Measurements from ENCODE around the gene ANAPC7.

The ANAPC7 gene

DNA sequence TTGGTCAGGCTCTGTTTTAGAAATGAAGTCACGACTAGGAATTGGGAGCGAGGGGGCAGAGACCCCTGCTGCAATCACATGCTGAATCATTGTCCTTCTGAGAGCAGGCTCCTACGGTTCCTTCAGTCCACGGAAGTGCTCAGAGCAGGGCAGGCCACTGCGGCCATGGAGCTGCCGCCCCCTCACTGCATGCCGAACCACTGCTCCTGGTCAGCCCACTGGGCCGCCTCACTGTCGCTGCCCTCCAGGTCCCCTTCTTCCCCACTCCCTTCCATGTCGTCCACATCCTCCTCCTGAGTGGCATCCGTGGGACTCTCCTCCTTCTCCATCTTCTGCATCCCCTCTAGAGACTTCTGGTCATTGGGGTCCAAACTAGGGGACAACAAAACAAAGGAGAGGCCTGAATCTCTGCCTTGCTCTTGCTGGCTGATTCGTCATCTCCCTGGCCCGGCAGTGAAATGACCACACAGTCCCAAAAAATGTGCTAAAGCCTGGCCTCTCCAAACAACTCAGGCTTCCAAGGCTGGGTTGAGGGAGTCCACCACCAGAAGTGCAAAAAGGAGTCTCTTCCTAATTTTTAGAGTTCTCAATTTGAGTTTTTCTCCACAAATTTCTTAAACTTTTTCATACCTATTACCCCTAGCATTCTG, 29.4 kb downstream of the ANAPC7 start:
- DNase-seq = no peak

DNA sequence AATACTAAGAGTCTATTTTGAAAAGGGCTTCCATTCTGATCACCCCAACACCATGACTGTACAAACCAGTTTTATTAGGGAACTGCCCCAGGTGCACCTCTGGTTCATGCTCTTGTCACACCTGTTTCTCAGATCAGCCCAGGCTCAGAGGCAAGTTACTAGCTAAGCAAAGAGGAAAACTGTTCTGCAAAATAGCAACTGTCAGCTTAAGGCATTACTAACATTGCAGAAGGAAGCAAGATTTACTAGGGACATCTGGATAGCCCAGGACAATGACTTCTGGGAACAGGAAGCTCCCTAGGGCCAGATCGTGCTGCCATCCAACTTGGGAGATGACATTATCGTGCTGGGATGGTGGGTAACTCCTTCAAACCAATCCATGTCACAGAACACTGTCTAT, 30.1 kb downstream of the ANAPC7 start:
- DNase-seq = no peak

- DNase-seq = no peak
Measured at GRCh38 chr12:110373025-110373424, 30.5 kb downstream of the ANAPC7 start.

DNA sequence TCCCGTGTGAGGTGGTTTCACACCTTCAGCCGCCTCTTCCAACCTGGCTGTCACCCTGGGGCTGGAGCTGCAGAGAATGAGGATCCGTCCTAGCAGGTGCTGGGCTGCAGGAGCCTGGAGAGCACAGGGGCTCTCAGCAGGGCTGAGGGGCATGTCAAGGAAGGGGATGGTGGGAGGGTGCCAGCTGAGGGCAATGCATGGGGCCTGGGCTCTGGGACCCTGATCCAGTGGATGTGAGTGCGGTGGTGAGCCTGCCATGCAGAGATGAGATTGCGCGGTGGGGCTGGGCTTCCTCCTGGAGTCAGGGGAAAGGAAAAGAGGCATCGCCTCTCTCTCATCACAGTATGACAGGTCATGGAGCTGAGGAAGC, 31.5 kb downstream of the ANAPC7 start:
- no peak for DNase-seq

DNA sequence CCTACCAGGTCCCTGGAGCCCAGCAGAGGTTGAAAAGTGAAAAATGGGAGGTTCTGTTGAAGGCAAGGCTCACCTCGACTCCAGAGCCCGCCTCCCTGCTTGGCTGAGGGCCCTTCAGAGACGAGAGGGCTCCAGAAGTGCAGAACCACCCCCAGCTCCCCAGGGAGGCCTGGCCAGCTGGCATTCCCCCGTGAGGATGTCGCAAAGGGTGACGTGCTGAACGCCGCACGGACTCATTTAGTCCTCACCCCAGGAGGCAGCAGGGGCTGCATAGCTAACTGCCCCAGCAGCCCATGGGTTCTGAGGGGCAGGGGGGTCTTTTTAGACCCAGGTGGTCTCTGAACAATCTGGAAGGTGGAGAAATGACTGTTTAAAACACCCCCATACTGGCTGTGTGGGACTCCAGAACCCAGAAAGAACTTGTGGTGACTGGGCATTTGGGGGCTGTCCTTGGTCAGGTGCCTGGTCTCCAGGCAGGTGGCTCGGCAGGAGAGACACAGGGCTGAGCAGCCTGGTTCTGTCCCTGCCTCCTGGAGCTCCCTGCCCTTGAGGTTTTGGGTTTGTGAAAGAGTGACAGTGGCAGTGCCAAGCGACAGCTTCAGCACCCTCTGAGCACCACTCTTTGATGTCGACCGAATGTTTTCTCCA, 32.0 kb downstream of the ANAPC7 start:
- DNase-seq = no peak

DNA sequence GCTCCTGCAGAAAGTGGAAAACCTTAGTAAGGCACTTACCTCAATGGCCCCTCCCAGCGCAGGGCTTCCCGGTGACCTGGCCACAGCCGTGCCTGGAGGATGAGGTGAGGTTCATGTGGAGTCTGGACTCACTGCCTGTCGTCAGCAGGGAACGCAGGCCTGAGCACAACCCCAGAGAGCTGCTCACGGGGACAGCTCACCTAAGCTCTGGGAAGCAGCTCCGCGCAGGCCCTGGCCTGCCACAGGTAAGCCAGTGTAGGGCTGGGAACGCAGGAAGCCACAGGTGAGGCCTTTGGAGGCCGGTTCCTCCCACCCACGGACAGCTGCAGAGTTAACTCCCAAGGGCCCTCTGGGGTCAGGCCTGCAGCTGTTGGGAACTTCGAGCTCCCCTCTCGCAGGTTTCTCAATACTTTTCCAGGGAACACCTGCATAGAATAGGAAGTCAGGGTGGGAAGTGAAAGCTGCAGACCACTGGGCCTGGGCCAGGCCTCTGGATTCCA, 32.7 kb downstream of the ANAPC7 start:
- no peak for DNase-seq

DNA sequence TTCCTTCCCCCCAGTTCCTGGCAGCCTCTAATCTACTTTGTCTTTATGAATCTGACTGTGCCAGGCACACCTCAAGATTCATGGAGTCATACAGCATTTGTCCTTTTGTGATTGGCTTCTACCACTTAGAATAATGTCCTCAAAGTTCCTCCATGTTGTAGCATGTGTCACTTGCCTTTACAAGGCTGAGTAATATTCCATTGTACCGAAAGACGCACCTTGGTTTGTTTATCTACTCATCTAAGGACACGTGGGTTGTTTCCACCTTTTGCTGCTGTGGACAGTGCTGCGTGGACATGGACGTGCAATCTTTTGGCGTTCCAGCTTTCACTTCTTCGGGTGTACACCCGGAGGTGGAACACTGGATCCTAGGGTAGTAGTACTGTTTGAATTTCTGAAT, 33.5 kb downstream of the ANAPC7 start:
- no peak for DNase-seq

- no peak for DNase-seq
Measured at GRCh38 chr12:110367181-110367864, 36.2 kb downstream of the ANAPC7 start.

- DNase-seq = peak in 1 of 2 donors; percentile 29
Measured at GRCh38 chr12:110366321-110367142, 37.0 kb downstream of the ANAPC7 start.

DNA sequence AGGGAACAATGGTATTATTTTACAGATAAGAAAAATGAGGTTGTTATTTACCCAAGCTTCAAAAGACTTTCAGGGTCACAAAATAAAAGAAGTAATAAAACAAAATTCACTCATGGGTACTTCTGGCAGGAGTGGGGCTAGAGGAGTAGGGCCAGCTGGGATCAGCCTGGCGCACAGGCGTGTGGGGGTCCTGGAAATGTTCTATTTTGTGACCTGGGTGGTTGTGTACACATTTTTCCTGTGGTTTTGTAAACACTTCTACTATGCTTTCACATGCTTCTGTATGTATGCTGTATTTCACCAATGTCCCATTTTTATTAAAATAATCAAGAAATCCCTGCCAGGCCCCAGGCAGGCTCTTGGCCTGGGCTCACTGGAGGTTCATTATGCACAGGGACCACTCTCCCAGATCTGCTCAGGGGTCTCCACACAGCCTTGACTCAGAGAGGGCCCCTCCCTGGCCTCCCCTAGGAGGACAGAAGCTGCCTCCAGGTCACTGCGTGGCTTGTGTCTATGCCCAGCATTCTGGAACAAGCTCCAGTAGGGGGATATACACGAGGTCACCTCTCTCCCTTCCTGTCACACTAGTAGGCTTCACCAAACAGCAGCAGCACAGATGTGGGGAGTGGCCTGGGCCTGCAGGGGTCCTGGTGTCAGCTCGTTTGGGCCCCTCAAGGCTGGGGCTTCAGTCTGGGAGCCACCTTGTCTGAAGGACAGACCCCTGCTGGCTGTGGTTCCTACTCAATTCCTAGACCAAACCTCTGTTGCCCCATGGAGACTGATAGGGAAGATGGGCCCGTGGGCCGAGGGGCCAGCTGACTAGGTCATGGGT, 37.8 kb downstream of the ANAPC7 start:
- DNase-seq = no peak

DNA sequence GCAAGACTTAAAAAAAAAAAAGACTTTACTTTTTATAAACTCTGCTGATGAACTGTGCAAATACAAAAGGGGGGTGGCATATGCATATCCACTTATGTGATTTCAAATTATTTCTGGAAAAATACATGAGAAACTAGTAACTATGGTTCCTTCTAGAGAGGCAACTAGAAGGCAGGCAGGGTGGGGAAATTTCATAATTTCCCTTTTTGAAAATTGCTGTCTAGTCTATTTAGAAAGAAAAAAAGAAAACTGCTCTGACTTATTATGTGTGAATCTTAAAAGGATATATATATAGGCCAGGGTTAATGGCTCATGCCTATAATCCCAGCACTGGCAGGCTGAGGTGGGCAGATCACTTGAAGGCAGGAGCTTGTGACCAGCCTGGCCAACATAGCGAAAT, 42.3 kb downstream of the ANAPC7 start:
- no peak for DNase-seq

DNA sequence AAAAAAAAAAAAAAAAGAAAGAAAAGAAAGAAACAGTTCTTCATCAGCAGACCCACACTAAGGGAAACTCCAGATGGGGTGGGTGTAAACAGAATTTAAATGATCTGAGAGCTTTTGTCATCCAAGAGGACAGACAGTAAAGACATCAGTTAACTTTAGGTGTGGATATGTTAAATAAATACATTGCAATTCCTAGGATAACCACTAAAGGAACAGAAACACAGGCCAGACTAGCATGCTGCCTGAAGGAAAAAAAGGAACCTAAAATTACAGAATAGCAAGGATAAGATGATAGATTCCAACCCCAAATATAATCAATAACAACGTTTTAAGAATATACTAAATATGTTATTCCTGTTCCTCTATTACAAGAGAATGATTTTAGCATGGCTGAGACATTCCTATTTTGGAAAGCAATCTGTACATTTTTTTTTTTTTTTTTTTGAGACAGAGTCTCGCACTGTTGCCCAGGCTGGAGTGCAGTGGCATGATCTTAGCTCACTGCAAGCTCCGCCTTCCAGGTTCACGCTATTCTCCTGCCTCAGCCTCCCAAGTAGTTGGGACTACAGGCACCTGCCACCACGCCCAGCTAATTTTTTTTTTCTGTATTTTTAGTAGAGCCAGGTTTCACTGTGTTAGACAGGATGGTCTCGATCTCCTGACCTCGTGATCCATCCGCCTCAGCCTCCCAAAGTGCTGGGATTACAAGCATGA, 45.0 kb downstream of the ANAPC7 start:
- peak in 1 of 2 donors; percentile 39 for DNase-seq

- no peak for DNase-seq
Measured at GRCh38 chr12:110355073-110355472, 48.4 kb downstream of the ANAPC7 start.

- peak in 1 of 2 donors; percentile 96 for DNase-seq
Measured at GRCh38 chr12:110354172-110354780, 49.2 kb downstream of the ANAPC7 start.

DNA sequence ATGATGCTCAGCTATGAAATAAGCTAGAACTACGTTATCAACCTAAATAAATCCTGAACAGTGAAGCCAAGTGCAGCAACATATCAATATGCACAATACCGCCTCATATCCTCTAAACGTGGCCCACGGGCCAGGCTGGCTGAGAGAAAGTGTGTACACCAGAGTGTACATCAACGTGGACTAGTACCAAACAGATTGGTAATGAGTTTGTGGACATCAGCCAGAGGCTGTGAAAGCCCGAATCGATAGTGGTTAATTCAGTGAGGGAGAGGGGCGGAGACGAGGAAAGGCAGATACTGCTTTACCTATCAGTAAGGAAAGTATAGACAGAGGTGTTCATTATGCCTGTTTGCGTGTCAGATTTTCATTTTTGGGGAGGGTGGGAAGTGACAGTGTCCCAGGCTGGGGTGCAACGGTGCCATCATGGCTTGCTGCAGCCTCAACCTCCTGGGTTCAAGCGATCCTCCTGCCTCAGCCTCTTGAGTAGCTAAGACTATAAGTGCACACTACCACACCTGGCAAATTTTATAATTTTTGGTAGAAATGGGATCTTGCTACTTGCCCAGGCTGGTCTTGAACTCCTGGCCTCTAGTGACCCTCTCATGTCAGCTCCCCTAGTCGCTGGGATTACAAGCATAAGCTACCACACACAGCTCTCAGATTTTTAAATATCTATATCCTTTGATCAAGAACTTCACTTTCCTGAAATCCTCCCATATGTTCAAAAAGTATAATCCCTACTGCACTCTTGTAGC, 50.1 kb downstream of the ANAPC7 start:
- no peak for DNase-seq

GRCh38 chr12:110352401-110352800, 51.1 kb downstream of the ANAPC7 start:
- no peak for DNase-seq

DNA sequence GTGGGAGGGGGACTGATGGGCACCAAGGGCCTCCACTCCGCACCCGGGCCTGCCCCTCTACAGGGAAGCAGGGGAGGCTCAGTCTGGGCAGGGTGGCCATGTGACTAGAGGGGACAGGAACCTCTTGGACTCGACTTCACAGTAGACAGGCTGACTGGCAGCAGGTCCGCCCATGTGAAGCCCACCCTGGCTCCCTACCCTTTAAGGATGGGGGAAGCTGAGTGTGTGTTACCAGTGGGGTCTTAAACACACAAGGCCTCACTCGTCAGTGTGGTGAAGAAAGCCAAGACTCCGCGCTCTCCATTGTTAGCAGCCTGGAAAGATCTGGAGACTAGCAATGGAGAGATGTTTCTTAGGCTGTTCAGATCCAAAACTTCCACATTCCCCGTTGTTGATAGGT, 52.4 kb downstream of the ANAPC7 start:
- DNase-seq = no peak

- DNase-seq = peak in 1 of 2 donors; percentile 98
Measured at GRCh38 chr12:110349514-110350151, 53.9 kb downstream of the ANAPC7 start.

DNA sequence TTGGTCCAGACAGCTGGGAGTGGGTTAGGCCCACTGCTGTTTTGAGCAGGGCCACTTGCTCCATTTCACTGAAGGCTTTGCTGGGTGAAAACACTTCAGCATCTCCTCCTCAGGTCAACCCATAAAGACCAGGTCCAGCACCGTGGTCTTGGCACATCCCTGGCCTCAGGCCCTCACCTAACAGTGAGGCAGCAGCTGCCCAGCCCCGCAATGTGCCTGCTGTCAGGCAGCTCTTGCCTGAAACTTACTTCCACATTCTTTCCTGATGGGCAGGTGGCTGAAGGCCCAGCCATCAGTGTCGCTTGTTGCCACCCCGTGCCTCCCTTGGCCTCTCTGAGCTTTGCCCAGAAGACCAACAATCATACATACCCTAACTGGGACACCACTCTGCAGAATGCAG, 54.4 kb downstream of the ANAPC7 start:
- no peak for DNase-seq
